HG03378 (cell line): Measurements from ENCODE around the gene LILRB5.
"Not testable (repeated sequence)": the region's sequence is repeated elsewhere in the genome, so short reads cannot be mapped to it uniquely, and the experiment has no call there.

Experiments used
- ATAC-seq: cut with Tn5 transposase; IDR thresholded peaks from one replicate; pipeline ENCODE4 v1.9.1; 2021; ENCODE audit warnings: mild to moderate bottlenecking, moderate library complexity; ENCODE audit not compliant: unreplicated experiment

LILRB5 gene

DNA sequence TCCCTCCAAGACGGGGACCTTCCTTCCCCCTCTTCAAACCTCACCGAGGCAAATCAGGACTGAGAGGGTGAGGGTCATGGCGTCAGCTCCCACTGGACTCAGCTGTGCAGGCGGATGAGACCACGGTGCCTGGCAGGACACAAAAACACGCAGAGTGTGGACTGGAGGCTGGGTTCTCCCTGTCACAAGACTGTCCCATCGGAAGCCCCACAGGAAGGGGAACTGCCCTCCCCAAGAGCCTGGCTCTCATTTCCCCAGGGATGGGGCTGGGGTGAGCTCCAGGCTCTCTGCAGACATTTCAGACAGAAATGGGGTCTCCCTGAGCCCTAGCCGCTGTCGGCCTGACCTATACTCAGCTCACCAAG lies at the start of gene LILRB5:
Gene LILRB5 (minus strand): TSS at position 158 of the 365 bp plus-strand sequence. CDS start 80 bp downstream, at position 78.
- no peak for ATAC-seq

DNA sequence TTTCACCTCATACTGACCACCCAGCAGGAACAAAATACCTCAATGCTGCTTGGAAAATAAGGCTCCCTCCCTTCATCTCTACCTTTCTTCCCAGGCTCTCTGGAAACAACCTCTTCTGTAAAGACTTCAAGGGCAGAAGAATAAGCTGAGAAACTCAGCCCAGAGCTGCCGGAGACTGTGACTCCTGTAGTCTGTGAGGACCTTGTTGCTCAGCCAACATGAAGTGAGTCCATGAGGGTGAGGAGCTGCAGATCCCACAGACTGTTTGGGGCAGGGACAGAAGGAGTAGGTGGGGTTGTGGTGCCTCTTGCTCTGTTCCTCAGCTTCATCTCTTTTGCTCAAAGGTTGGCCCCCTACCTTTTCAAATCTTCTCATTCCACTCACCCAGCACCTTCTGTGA lies 48.1 kb upstream of the LILRB5 start:
- ATAC-seq, result no peak

DNA sequence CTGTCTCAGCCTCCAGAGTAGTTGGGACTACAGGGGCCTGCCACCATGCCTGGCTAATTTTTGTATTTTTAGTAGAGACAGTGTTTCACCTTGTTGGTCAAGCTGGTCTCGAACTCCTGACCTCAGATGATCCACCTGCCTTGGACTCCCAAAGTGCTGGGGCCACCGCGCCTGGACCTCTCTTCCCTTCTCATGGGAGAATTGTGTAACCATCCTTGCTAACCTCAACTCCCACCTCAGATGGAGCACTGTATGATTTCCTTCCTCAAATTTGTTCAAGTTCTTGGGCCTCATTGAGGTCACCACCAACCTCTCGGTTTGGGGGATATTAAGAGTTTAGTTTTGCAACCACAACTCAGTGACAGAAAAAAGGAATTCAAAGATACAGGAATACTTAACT lies 45.2 kb upstream of the LILRB5 start:
- no peak for ATAC-seq

DNA sequence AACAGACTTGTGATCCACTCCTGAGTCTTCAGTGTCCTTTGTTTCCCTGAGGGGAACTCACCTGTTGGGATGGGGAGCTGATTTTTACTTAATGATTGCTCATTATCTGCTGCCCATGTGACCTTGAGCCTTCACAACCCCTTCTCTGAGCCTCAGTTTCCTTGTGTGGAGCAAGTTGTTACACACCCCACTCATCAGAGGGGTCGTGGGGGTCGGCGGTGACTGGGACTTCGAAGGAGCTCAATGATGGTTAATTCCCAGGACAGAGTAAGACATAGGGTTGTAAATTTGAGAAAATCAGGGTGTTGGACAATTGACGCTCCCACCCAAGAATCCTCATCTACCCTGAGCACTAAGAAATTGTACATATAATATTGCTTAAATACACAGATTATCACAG lies 42.4 kb upstream of the LILRB5 start:
- ATAC-seq, result no peak

DNA sequence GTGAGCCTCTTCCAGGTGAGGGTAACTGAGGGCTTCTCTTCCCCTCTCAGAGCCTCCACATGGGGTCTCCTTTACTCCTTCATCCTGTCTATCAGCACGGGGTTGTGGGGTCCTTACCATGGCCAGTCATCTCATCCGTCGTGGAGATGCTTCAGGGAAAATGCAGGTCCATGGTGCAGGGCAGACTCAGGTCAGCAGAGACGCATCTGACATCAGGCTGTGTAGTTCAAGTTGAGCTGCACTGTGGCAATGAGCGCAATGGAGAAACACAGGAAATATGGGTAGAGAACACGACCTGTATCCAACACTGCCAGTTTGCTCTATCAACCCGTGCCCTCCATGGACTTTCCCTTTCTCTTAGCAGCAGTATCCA lies 42.0 kb upstream of the LILRB5 start:
- no peak for ATAC-seq

DNA sequence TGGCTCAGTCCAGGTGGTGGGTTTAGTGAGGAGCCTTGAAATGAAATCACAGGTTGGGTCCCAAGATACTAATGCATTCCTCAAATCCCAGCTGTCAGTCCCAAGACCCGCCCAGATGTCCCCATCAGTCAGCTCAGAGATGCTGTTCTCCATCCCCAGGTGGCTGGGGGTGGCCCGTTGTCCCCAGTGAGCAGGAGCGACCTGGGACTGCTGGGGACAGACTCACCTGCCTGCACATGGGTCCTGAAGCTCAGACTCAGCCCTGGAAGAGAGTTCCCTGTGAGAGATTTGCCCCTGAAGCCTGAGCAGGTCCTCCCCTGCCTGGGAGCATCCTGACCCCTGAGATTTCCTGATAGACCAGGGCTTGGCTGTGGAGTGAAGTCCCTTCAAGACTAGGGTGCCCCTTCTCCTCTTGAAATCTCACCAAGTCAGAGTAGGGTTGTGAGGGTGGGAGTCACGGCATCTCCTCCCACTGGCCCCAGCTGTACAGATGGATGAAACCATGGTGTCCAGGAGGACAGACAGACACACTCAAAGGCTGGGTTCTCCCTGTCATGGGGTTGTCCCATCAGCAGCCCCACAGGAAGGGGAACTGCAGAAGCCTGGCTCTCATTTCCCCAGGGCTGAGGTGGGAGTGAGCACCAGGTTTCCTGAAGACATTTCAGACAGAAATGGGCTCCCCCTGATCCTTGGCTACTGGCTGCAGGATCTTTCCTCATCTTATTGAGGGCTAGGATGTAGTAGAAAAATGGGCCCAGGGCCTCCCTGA lies 41.5 kb upstream of the LILRB5 start:
- ATAC-seq, result no peak

DNA sequence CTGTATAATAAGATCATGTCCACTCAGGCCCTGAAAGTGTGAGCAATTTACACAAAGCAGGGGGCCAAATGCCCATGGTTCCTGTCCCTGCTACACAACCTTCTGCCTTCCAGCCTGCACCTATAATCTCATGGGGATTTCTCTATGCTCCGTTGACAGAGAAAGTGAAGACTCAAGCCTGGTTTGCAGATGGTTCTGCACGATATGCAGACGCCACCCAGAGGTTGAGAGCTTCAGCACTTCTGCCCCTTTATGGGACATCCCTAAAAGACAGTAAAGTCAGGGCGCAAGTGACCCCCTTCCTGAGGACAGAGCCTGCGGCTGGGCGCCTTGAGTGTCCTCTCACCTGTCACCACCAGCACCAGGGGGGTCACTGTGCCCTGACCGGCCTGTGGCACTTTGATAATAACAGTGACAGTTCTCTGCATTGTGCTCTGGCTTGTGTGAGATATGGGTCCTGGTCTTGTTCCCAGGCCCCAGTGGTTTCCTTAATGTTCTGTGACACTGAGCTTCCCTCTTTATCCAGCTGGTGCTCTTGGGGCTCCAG lies 40.8 kb upstream of the LILRB5 start:
- ATAC-seq, result no peak

DNA sequence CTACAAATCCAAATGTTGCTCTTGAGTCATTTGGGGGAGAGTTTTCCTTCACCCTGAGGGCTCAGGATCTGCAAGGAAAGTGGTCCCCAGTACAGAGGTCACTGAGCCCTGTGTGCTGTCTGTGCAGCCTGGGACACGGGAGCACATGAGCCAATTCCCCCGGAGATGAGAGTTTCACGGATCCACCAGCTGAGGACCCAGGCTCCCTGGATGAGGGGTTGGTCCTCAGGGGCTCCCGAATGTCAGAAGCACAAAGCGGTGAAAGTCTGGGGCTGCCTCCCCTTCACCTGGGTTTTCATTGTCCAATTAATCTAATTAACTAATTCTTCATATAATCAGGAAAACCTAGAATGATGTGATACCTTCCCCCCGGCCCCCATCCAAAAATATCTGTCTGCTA lies 37.5 kb upstream of the LILRB5 start:
- ATAC-seq, result no peak

DNA sequence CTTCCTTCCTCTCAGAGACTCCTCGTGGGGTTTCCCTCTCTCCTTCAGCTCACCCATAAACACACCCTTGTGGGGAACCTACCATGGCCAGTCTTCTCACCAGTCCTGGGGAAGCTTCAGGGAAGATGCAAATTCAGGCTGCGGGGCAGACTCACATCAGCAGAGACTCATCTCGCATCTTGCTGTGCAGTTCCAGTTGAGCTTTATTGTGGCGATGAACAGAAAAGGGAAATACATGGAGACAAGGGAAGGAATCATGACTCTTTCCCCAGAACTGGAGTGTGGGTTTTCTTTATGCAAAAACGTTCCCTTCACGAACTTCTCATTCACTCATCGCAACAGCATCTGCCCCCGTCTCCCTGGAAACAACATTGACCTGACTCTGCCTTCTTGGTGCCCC lies 32.1 kb upstream of the LILRB5 start:
- ATAC-seq, result not testable (repeated sequence)

DNA sequence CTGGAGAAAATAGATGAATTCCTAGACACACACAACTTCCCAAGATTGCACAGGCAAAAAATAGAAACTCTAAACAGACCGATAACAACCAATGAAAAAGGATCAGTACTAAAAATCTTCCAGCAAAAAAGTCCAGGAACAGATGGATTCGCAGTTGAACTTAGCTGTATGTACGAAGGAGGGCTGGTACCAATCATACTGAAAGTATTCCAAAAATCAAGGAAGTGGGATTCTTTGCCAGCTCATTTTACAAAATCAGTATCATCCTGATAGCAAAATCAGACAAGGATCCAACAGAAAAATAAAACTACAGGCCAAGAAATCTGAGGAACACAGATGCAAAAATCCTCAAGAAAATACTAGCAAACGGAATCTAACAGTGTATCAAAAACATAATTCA lies 30.4 kb upstream of the LILRB5 start:
- no peak for ATAC-seq

DNA sequence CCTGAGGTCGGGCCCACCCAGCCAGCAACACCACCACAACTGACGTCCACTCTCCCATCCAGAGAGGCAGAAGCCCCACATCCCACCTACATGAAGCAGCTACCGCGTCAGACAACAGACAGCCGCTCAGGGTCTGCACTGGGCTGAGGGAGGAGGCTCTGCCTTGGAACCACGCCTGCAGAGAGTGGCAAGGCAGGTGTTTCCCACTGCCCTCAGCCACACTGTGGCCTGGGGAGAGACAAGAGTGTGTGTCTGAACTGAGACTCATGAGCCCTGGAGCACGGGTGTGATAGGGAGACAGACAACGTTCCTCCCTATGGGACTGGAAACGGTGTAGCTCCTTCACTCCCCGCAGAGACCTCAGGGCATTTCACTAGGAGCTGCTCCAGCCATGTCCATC lies 29.2 kb upstream of the LILRB5 start:
- not testable (repeated sequence) for ATAC-seq

DNA sequence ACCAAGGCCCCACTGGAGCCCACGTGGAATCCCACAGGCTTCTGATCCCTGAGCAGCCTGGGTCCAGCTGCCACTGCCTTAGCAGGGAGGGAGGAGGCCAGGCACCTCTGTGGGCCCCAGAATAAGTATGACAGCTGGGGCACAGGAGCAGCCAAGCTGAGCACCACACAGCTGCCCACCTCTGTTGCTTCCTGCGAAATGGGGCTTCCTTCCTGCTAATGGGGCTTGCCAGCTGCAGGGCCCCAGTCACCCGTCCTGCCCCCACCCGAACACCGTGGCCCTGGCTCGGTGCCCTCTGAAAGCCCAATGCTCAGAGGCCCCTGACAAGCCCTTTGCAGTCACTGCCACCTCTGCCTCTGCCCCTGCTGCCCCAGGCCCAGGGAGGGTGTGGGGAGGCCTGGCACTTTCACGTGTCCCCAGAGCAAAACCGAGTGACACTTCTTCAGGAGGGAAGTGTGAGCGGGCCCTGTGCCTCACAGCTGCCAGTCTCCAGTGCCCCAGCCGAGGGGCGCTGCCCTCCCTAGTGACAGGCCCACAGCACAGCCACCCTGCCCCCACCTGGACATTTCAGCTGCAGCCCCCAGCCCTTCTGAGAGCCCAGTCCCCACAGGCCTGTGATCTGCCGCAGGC lies 28.5 kb upstream of the LILRB5 start:
- not testable (repeated sequence) for ATAC-seq

DNA sequence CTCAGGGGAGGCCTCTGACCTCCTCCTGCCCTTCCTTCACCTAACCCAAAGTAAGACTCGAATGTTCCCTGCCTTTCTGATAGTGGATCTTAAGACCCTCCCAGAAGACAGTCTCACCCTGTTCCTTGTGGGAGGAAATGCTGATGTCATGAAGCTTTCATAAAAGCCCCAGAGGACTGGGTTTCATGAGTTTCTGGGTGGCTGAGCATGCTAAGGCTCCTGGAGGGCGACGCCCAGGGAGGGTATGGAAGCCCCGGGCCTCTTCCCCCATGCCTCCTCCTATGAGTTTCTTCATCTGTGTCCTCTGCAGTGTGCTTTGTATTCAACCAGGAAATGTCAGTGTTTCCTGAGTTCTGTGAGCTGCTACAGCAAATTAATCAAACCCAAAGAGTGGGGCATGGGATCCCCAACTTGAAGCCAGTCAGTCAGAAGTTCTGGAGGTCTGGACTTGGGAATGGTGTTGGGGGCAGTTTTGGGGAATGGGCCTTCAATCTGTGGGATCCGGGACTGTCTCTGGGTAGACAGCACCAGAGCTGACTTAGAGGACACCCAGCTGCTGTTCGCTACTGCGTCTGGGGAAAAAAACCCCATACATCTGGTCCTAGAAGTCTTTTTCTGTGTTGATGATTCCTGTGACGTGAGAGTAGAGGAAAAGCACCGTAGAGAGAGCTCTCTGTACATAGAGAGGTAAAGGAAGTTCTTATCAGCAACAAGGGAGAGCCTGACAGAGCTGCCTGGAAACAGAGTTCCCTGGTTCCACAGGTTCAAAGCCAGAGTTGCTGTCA lies 25.8 kb upstream of the LILRB5 start:
- ATAC-seq, result no peak

DNA sequence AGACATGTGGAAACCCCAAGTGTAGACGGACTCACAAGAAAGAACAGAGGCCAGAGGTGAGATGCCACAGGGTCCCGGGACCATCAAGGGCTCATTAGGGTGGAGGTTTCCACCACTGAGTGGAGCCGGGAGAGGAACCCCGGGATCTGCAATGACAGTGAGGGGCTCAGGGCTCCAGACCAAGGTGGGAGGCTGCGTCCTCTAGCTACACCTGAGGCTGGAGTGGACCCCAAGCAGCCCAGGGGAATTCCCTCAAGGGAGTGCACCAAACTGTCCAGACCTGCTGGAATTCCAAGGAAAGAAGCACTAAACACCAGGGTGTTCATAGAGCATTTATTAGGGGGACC lies 24.6 kb upstream of the LILRB5 start:
- not testable (repeated sequence) for ATAC-seq

DNA sequence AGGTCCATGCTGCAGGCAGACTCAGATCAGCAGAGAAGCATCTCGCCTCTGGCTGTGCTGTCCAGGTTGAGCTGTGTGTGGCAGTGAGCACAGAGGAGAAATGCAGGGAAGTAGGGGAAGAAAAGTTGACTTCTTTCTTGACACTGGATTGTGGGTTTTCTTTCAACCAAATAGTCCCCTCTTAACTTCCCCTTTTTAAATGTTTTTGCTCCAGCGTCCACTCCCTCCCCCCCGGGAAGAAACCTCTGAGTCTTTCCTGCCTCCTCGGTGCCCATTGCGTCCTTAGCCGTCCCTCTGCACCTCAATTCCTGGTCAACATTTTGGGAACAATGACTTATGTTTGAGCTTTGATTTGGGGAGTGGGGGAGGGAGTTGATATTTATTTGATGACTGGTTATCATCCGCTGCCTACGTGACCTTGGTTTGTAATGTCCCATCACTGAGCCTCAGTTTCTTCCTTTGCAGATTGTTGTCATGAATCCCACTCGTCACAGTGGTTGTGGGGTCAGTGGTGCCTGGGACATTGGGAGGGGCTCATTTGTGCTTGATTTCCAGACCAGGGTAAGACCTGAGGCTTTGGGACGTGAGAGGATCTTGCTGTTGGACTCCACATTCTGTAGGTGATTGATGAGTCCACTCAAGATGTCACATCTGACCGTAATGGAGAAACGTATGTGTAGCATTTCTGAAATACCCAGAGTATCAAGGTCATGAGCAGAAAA lies 24.1 kb upstream of the LILRB5 start, which contains the start of gene LILRB2:
Gene LILRB2 (minus strand): TSS at position 104 of the 722 bp plus-strand sequence. CDS start 614 bp downstream, outside the sequence.
- no peak for ATAC-seq

DNA sequence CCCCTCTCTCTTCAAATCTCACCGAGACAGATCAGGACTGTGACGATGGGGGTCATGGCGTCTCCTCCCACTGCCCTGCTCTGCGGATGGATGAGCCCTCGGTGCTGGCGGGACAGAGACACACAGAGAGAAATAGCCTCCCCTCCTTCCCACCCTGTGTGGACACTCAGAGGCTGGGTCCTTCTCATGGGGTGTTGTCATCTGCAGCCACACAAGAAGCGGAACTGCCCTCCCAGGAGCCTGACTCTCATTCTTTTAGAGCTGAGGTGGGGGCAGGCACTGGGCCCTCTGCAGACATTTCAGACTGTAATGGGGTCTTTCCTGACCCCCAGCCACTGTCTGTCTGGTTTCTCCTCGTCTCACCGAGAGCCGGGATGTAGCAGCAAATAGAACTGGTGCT lies 23.4 kb upstream of the LILRB5 start:
- ATAC-seq, result not testable (repeated sequence)

DNA sequence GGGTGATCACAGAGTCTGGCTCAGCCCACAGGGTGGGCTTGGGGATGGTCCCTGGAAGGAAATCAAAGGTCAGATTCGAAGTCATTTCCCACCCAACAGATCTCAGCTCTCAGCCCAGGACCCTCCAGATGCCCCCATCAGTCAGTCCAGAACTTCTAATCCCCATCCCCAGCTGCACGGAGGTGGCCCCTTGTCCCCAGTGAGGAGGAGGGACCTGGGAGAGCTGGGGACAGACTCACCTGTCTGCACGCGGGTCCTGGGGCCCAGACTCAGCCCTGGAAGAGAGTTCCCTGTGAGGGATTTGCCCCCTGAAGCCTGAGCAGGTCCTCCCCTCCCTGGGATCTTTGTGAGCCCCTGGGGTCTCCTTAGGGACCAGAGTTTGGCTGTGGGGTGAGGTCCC lies 23.0 kb upstream of the LILRB5 start:
- ATAC-seq, result not testable (repeated sequence)

DNA sequence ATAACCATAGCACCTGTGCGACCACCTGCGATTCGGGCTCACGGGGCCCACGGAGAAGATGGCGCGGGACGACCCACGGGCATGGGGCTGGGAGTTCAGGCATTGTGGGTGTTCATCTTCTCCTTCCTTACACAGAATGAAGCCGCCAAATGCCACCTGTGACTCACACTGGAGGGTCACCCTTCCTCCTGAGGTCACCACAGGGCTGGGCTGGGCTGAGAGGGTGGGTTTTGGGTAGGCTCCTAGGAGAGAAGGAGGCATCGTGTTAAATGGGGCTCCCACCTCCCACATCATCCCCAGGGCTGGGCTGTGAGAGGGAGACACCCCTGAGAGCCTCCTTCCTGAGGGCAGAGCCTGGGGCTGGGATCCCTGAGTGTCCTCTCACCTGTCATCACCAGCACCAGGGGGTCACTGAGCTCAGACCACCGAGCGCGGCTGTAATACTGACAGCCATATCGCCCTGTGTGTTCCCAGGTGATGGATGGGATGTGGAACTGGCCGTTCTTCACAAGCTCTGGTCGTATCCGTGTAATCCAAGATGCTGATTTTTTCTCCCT lies 22.4 kb upstream of the LILRB5 start:
- no peak for ATAC-seq

DNA sequence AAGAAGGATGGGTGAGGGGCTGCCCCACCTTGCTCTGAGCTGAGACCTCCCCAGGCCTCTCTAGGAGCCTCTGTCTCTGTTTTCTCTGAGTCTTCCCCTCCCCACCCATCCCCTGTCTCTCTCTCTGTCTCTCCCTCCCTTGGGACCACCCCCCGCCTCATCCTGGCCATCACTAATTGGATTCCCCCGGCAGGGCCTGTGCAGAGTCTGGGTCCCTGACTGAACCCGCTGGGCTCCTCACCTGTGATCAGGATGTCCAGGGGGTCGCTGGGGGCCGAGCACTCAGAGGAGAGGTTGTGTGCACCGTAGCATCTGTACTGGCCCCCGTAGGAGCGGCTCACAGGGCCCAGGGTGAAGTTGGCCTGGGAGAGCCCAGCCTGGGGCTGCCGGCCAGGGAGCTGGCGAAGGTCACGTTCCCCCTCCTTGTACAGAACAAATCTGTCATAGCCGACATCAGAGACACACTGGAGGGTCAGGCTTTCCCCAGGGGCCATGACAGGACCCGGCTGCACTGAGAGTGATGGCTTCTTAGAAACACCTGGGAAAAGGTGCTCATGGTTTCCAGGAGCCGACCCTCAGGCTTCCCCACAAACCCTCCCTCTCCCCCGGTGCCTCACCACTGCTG lies 21.6 kb upstream of the LILRB5 start:
- not testable (repeated sequence) for ATAC-seq

DNA sequence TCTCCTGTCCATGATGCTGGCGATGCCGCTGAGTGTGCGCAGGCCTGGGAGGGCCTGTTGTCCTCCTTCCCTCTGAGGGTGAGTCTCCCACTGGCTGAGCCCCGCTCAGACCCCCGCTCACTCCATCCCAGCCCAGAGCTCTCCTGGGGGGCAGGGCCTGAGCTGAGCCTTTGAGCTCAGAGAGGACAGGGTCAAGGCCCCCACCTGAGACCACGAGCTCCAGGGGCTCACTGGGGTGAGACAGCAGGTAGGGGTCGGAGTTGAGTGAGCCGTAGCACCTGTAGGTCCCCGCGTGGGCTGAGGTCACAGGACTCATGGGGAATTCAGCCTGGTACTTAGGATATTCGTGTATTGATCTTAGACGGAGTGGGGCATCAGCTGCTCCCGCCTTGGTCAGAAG lies 21.0 kb upstream of the LILRB5 start:
- ATAC-seq, result not testable (repeated sequence)
